MM.1S (cell line): ENCODE data around the gene VSTM5.

Experiments used
- CTCF ChIP-seq: fragments of 300-600 bp; sonication (generic); IDR thresholded peaks from 2 replicates; pipeline ENCODE4 v1.5.1; 2016; ENCODE audit warnings: antibody characterized with exemption, low read length, mixed read lengths
- EZH2 ChIP-seq: fragments of 300-600 bp; sonication (generic); optimal IDR thresholded peaks from 2 replicates; pipeline ENCODE3; 2017; ENCODE audit warnings: low read depth, mild to moderate bottlenecking, antibody characterized with exemption, low read length, mixed read lengths

- TF ChIP-seq CTCF (no peak), EZH2 (no peak)
These were observed 36.4 kb downstream of the VSTM5 start for GRCh38 chr11:93813974-93814373.
